Fibroblast of mammary gland (primary cell): ENCODE data around the gene ITGA4.

ENCODE experiments used
- DNase-seq: peaks from one replicate; pipeline ENCODE4 v3.0.0-alpha.2; 2010; ENCODE audit warnings: low read depth
- H3K4me3 ChIP-seq: 2 replicates; pipeline ENCODE4 v1.5.1; 2011; ENCODE audit warnings: low read depth, mild to moderate bottlenecking, low read length, moderate library complexity; ENCODE audit not compliant: control insufficient read depth
- CTCF ChIP-seq: conservative IDR thresholded peaks from 2 replicates; pipeline ENCODE4 v1.5.1; 2011; ENCODE audit warnings: low read depth, low read length, inconsistent platforms; ENCODE audit not compliant: control insufficient read depth, insufficient read depth

Gene ITGA4

GRCh38 chr2:181576431-181576830, 119.2 kb downstream of the ITGA4 start:
- TF ChIP-seq CTCF = no peak
- no peak for DNase-seq
- no peak overlapping the region for H3K4me3 ChIP-seq

GRCh38 chr2:181578829-181579228, 121.6 kb downstream of the ITGA4 start:
- H3K4me3 ChIP-seq = no peak overlapping the region
- no peak for DNase-seq
- no peak for TF ChIP-seq CTCF

- peak; percentile 7 for TF ChIP-seq CTCF
- DNase-seq = no peak
- H3K4me3 ChIP-seq = no peak overlapping the region
Observed at GRCh38 chr2:181581534-181581933, 124.3 kb downstream of the ITGA4 start.

- no peak for DNase-seq
- TF ChIP-seq CTCF = no peak
Observed at GRCh38 chr2:181585732-181586131, 128.5 kb downstream of the ITGA4 start.

More at GRCh38 chr2:181585732-181586131, 128.5 kb downstream of the ITGA4 start:
- H3K4me3 ChIP-seq = no peak overlapping the region
